Dendritic cell treated with granulocyte-macrophage colony-stimulating factor and Interleukin-4, amounts not matched to agents 40 ng/mL and 50 ng/mL, for 4 days (primary cell): ENCODE data around the gene KIF24.
"Not testable (repeated sequence)": the region's sequence is repeated elsewhere in the genome, so short reads cannot be mapped to it uniquely, and the experiment has no call there.

ENCODE experiments used
- H3K27ac Mint-ChIP-seq: one replicate; pipeline ENCODE4 v1.8.0; 2022; ENCODE audit warnings: mild to moderate bottlenecking, mixed read lengths
- H3K27me3 Mint-ChIP-seq: one replicate; pipeline ENCODE4 v1.8.0; 2022; ENCODE audit warnings: mild to moderate bottlenecking, mixed read lengths
- H3K36me3 Mint-ChIP-seq: one replicate; pipeline ENCODE4 v1.8.0; 2022; ENCODE audit warnings: low read depth, mixed read lengths
- H3K4me1 Mint-ChIP-seq: one replicate; pipeline ENCODE4 v1.8.0; 2022; ENCODE audit warnings: low read depth, mixed read lengths
- H3K4me3 Mint-ChIP-seq: one replicate; pipeline ENCODE4 v1.8.0; 2022; ENCODE audit warnings: mild to moderate bottlenecking, moderate library complexity, mixed read lengths
- H3K9me3 Mint-ChIP-seq: one replicate; pipeline ENCODE4 v1.8.0; 2022; ENCODE audit warnings: mixed read lengths
- intact Hi-C: fragments of 100-400 bp; cut with micrococcal nuclease; formaldehyde crosslinking; loops from one replicate; pipeline ENCODE4 v1.15.0; 2022

The KIF24 gene

GRCh38 chr9:34370335-34370969 lies 41.4 kb upstream of the KIF24 start:
- Mint-ChIP-seq H3K27me3 (peaks cover 13% of the 10 kb centered on the region), H3K9me3 (peaks cover 10% of the 10 kb centered on the region)

GRCh38 chr9:34369636-34370035 lies 40.6 kb upstream of the KIF24 start:
- peaks cover 10% of the 10 kb centered on the region for H3K9me3 Mint-ChIP-seq
- H3K4me3 Mint-ChIP-seq: no peak overlapping the region
- peaks cover 7% of the 10 kb centered on the region for H3K27me3 Mint-ChIP-seq
- no peaks in the 10 kb centered on the region for H3K4me1 Mint-ChIP-seq
- no peak overlapping the region for H3K27ac Mint-ChIP-seq
- intact Hi-C loops: no loop called here
- peaks cover 8% of the 10 kb centered on the region for H3K36me3 Mint-ChIP-seq

More at GRCh38 chr9:34370335-34370969, 41.4 kb upstream of the KIF24 start:
- H3K36me3 Mint-ChIP-seq: peaks cover 8% of the 10 kb centered on the region
- no peaks in the 10 kb centered on the region for H3K4me1 Mint-ChIP-seq
- intact Hi-C loops: no loop called here
- H3K27ac Mint-ChIP-seq: no peak overlapping the region
- no peak overlapping the region for H3K4me3 Mint-ChIP-seq

- H3K4me3 Mint-ChIP-seq, H3K9me3 Mint-ChIP-seq, H3K4me1 Mint-ChIP-seq, H3K27me3 Mint-ChIP-seq, intact Hi-C loops, H3K36me3 Mint-ChIP-seq, H3K27ac Mint-ChIP-seq: not testable (repeated sequence)
Measured at GRCh38 chr9:34368796-34369195, 39.7 kb upstream of the KIF24 start.

- H3K36me3 Mint-ChIP-seq, H3K4me1 Mint-ChIP-seq, H3K27me3 Mint-ChIP-seq, H3K27ac Mint-ChIP-seq, intact Hi-C loops, H3K9me3 Mint-ChIP-seq, H3K4me3 Mint-ChIP-seq: not testable (repeated sequence)
Measured at GRCh38 chr9:34367751-34368410, 38.8 kb upstream of the KIF24 start.

- intact Hi-C loops: no loop called here
- peaks cover 9% of the 10 kb centered on the region for H3K4me1 Mint-ChIP-seq
- no peak overlapping the region for H3K27ac Mint-ChIP-seq
- H3K9me3 Mint-ChIP-seq: peaks cover 7% of the 10 kb centered on the region
- peaks cover 3% of the 10 kb centered on the region for H3K27me3 Mint-ChIP-seq
- no peak overlapping the region for H3K4me3 Mint-ChIP-seq
- peaks cover 6% of the 10 kb centered on the region for H3K36me3 Mint-ChIP-seq
Measured at GRCh38 chr9:34366365-34366764, 37.3 kb upstream of the KIF24 start.

GRCh38 chr9:34365282-34365681 lies 36.2 kb upstream of the KIF24 start:
- Mint-ChIP-seq H3K27ac (no peak overlapping the region), H3K27me3 (peaks cover 2% of the 10 kb centered on the region), H3K36me3 (no peaks in the 10 kb centered on the region), H3K4me1 (peaks cover 9% of the 10 kb centered on the region), H3K4me3 (no peak overlapping the region), H3K9me3 (no peaks in the 10 kb centered on the region)
- intact Hi-C loops: no loop called here

- H3K9me3 Mint-ChIP-seq: no peaks in the 10 kb centered on the region
- no peaks in the 10 kb centered on the region for H3K36me3 Mint-ChIP-seq
- H3K4me1 Mint-ChIP-seq: peaks cover 9% of the 10 kb centered on the region
- peaks cover 2% of the 10 kb centered on the region for H3K27me3 Mint-ChIP-seq
- H3K27ac Mint-ChIP-seq: no peak overlapping the region
- intact Hi-C loops: no loop called here
- H3K4me3 Mint-ChIP-seq: no peak overlapping the region
Measured at GRCh38 chr9:34363619-34364351, 34.7 kb upstream of the KIF24 start.

- Mint-ChIP-seq H3K4me1 (peaks cover 9% of the 10 kb centered on the region), H3K27me3 (peaks cover 2% of the 10 kb centered on the region), H3K9me3 (peaks cover 4% of the 10 kb centered on the region), H3K4me3 (no peak overlapping the region), H3K27ac (no peak overlapping the region), H3K36me3 (no peaks in the 10 kb centered on the region)
- intact Hi-C loops: no loop called here
Measured at GRCh38 chr9:34362614-34363214, 33.6 kb upstream of the KIF24 start.

- H3K27ac Mint-ChIP-seq, H3K4me3 Mint-ChIP-seq, intact Hi-C loops, H3K9me3 Mint-ChIP-seq, H3K27me3 Mint-ChIP-seq, H3K4me1 Mint-ChIP-seq: not testable (repeated sequence)
- peaks cover 24% of the 10 kb centered on the region for H3K36me3 Mint-ChIP-seq
Measured at GRCh38 chr9:34352957-34353356, 23.9 kb upstream of the KIF24 start.

- H3K36me3 Mint-ChIP-seq: peaks cover 30% of the 10 kb centered on the region
- H3K4me1 Mint-ChIP-seq, intact Hi-C loops, H3K27ac Mint-ChIP-seq, H3K27me3 Mint-ChIP-seq, H3K9me3 Mint-ChIP-seq, H3K4me3 Mint-ChIP-seq: not testable (repeated sequence)
Measured at GRCh38 chr9:34352122-34352652, 23.1 kb upstream of the KIF24 start.

- no peaks in the 10 kb centered on the region for H3K9me3 Mint-ChIP-seq
- H3K36me3 Mint-ChIP-seq: peaks cover 49% of the 10 kb centered on the region
- intact Hi-C loops: no loop called here
- H3K27me3 Mint-ChIP-seq: no peaks in the 10 kb centered on the region
- no peak overlapping the region for H3K27ac Mint-ChIP-seq
- peaks cover 6% of the 10 kb centered on the region for H3K4me1 Mint-ChIP-seq
- H3K4me3 Mint-ChIP-seq: no peak overlapping the region
Measured at GRCh38 chr9:34349324-34349723, 20.3 kb upstream of the KIF24 start.

GRCh38 chr9:34347800-34348158 lies 18.7 kb upstream of the KIF24 start:
- Mint-ChIP-seq H3K36me3 (peaks cover 64% of the 10 kb centered on the region), H3K4me1 (peaks cover 14% of the 10 kb centered on the region), H3K27me3 (no peaks in the 10 kb centered on the region), H3K27ac (peak overlapping the region; percentile 17), H3K9me3 (no peaks in the 10 kb centered on the region), H3K4me3 (no peak overlapping the region)
- intact Hi-C loops: no loop called here

GRCh38 chr9:34346873-34347799 lies 18.1 kb upstream of the KIF24 start:
- H3K36me3 Mint-ChIP-seq: peaks cover 64% of the 10 kb centered on the region
- intact Hi-C loops: no loop called here
- peak overlapping the region; percentile 17 for H3K27ac Mint-ChIP-seq
- H3K27me3 Mint-ChIP-seq: no peaks in the 10 kb centered on the region
- H3K4me1 Mint-ChIP-seq: peaks cover 18% of the 10 kb centered on the region
- no peak overlapping the region for H3K4me3 Mint-ChIP-seq
- H3K9me3 Mint-ChIP-seq: no peaks in the 10 kb centered on the region
